Keratinocyte (primary cell): ENCODE data around the gene COMMD4. TPM values are rescaled to one million over a fixed set of nuclear protein-coding genes. Genes with fewer than 3 reads are reported as not detected.

Experiments used
- DNase-seq: peaks from one replicate; pipeline ENCODE4 v3.0.0-alpha.2; 2011; ENCODE audit warnings: low read depth, missing footprints, low spot score
- FAIRE-seq: peaks from 2 replicates; lab custom pipeline; 2011; peaks lifted over from hg19 to GRCh38; lab: Jason Lieb, UNC
- H2AFZ ChIP-seq: 2 replicates; pipeline ENCODE4 v1.6.0; 2012; ENCODE audit warnings: low read length, control low read depth, inconsistent platforms; ENCODE audit not compliant: control insufficient read depth
- H3K27ac ChIP-seq: 2 replicates; pipeline ENCODE4 v1.5.1; 2011; ENCODE audit warnings: low read length; ENCODE audit not compliant: control insufficient read depth, insufficient read depth
- H3K27me3 ChIP-seq: 3 replicates; pipeline ENCODE4 v1.6.0; 2011; ENCODE audit warnings: low read length; ENCODE audit not compliant: control insufficient read depth, insufficient read depth; ENCODE audit errors: extremely low read depth
- H3K36me3 ChIP-seq, 2 experiments: 2 replicates in 1 of 2; 3 replicates in 1 of 2; pipeline ENCODE4 v1.5.1; 2011; ENCODE audit warnings: low read length in 2 of 2, mild to moderate bottlenecking in 1 of 2; ENCODE audit not compliant: control insufficient read depth in 2 of 2, insufficient read depth in 2 of 2; ENCODE audit errors: extremely low read depth in 1 of 2
- H3K4me1 ChIP-seq: 3 replicates; pipeline ENCODE4 v1.5.1; 2011; ENCODE audit warnings: low read length; ENCODE audit not compliant: control insufficient read depth, insufficient read depth; ENCODE audit errors: extremely low read depth
- H3K4me2 ChIP-seq: 3 replicates; pipeline ENCODE4 v1.6.0; 2011; ENCODE audit warnings: low read depth, low read length; ENCODE audit not compliant: control insufficient read depth, insufficient read depth; ENCODE audit errors: extremely low read depth
- H3K4me3 ChIP-seq, 3 experiments: fragments of 200-600 bp in 1 of 3; sonication (generic) in 1 of 3; 2 replicates in 2 of 3; 3 replicates in 1 of 3; pipeline ENCODE4 v1.5.1; 2011 to 2016; ENCODE audit warnings: low read length in 3 of 3, mild to moderate bottlenecking in 3 of 3, control low read depth in 2 of 3, inconsistent platforms in 1 of 3, low read depth in 1 of 3, mixed read lengths in 1 of 3, mixed run types in 1 of 3, moderate library complexity in 1 of 3; ENCODE audit not compliant: control insufficient read depth in 2 of 3, insufficient read depth in 2 of 3; ENCODE audit errors: extremely low read depth in 1 of 3
- H3K79me2 ChIP-seq: 2 replicates; pipeline ENCODE4 v1.6.0; 2012; ENCODE audit warnings: low read length; ENCODE audit not compliant: control insufficient read depth, insufficient read depth
- H3K9ac ChIP-seq: 3 replicates; pipeline ENCODE4 v1.6.0; 2011; ENCODE audit warnings: low read length; ENCODE audit not compliant: control insufficient read depth, insufficient read depth; ENCODE audit errors: extremely low read depth
- H3K9me1 ChIP-seq: 3 replicates; pipeline ENCODE4 v1.6.0; 2011; ENCODE audit warnings: low read length; ENCODE audit not compliant: control insufficient read depth, insufficient read depth; ENCODE audit errors: extremely low read depth
- H3K9me3 ChIP-seq: 2 replicates; pipeline ENCODE4 v1.5.1; 2012; ENCODE audit warnings: low read depth, low read length; ENCODE audit not compliant: control insufficient read depth
- H4K20me1 ChIP-seq: 3 replicates; pipeline ENCODE4 v1.6.0; 2011; ENCODE audit warnings: low read length; ENCODE audit not compliant: control insufficient read depth, insufficient read depth; ENCODE audit errors: extremely low read depth
- EZH2 ChIP-seq: IDR thresholded peaks from one replicate; pipeline ENCODE4 v1.6.1; 2012; ENCODE audit warnings: inconsistent platforms, mild to moderate bottlenecking, low read length, moderate library complexity
- dilution Hi-C: fragments of 300-500 bp; cut with MboI; formaldehyde crosslinking; loops from one replicate; pipeline ENCODE4 v1.7.0; 2020; ENCODE audit warnings: low sequenced_read_pairs; ENCODE audit not compliant: extremely low pct_ligation_motif_present
- polyA plus RNA-seq, 5 experiments: library from polyadenylated mRNA; depleted of rRNA in 3 of 5; stranded (reverse) in 3 of 5; stranded (forward) in 1 of 5; unstranded in 1 of 5; fragments of >200 nt; gene quantifications; 1 replicate in 1 of 5; 2 replicates in 3 of 5; 3 replicates in 1 of 5; pipeline versions ENCODE4 v1.2.1 to v1.2.3, GENCODE V29; 2011 to 2012; ENCODE audit warnings: missing spikeins in 2 of 5, low read depth in 1 of 5, low replicate concordance in 1 of 5
- TF ChIP-seq, protein P1 (sequence below), 3 experiments: IDR thresholded peaks in 1 of 3; conservative IDR thresholded peaks in 1 of 3; optimal IDR thresholded peaks in 1 of 3; 2 replicates in 2 of 3; 3 replicates in 1 of 3; pipeline versions ENCODE3 to v1.5.1; 2011; ENCODE audit warnings: low read length in 3 of 3, mild to moderate bottlenecking in 3 of 3, moderate library complexity in 2 of 3, control low read depth in 1 of 3, inconsistent platforms in 1 of 3; ENCODE audit not compliant: insufficient read depth in 2 of 3; ENCODE audit errors: extremely low read depth in 1 of 3

Gene COMMD4
- polyA plus RNA-seq, 1 donor (not counting 4 experiments of a cell fraction or from before 2014, with no cell fraction given): 48.2 TPM

DNA sequence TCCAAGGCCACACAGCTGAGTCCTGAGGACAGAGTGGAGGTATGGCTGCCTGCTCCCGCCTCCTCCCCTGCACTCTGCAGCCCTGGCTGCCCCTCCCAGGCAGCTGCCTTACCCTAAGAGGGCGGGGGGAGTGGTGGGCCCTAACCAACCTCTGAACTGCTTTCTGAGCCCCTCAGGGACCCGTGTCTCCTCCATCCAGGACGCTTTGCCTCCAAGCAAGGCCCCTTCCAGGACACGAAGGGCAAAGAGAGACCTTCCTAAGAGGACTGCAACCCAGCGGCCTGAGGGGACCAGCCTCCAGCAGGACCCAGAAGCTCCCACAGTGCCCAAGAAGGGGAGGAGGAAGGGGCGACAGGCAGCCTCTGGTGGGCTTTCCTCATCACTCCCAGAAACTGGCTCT is 18.6 kb downstream of the COMMD4 start:
- no peak for DNase-seq
- Histone ChIP-seq H3K27me3 (no peaks in the 10 kb centered on the region), H3K4me2 (no peak overlapping the region), H3K9me1 (no peaks in the 10 kb centered on the region), H3K9me3 (no peaks in the 10 kb centered on the region), H3K27ac (no peak overlapping the region), H3K36me3 (peaks cover 10 to 29% of the 10 kb centered on the region in 2 experiments), H3K79me2 (no peaks in the 10 kb centered on the region), H3K4me3 (no peak overlapping the region), H4K20me1 (no peaks in the 10 kb centered on the region), H3K9ac (no peak overlapping the region), H3K4me1 (no peaks in the 10 kb centered on the region), H2AFZ (no peak overlapping the region)
- dilution Hi-C loops: no loop called here
- FAIRE-seq: no peak
- no peak for TF ChIP-seq EZH2
- TF ChIP-seq, protein P1, sequence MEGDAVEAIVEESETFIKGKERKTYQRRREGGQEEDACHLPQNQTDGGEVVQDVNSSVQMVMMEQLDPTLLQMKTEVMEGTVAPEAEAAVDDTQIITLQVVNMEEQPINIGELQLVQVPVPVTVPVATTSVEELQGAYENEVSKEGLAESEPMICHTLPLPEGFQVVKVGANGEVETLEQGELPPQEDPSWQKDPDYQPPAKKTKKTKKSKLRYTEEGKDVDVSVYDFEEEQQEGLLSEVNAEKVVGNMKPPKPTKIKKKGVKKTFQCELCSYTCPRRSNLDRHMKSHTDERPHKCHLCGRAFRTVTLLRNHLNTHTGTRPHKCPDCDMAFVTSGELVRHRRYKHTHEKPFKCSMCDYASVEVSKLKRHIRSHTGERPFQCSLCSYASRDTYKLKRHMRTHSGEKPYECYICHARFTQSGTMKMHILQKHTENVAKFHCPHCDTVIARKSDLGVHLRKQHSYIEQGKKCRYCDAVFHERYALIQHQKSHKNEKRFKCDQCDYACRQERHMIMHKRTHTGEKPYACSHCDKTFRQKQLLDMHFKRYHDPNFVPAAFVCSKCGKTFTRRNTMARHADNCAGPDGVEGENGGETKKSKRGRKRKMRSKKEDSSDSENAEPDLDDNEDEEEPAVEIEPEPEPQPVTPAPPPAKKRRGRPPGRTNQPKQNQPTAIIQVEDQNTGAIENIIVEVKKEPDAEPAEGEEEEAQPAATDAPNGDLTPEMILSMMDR (optimal IDR thresholded peaks at IDR 0.05 in 1 of 3, IDR thresholded peaks at IDR 0.05 in 1 of 3, conservative IDR thresholded peaks at IDR 0.05 in 1 of 3; ENCODE audit: extremely low read depth in 1 of 3, insufficient read depth in 2 of 3, low read length in 3 of 3): no peak

DNA sequence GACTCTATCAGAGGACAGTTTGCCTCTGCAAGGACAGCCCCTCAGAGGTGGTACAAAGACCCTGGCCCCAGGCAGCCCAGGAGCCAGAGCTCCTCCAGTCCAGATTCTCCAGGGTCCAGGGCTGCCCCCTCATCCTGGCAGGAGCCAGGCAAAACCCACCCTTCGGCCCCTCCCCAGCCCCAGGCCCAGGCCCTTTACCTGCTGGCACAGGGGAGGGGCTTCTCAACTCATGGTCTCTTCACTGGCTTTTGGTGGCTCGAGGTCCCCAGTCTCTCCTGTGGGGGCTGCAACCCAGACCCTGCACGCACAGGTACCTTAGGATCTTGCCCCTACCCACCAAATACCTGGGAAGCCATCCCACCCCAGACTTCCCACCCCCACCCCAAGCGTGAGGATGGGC is 19.5 kb downstream of the COMMD4 start:
- Histone ChIP-seq H3K9ac (no peak overlapping the region), H3K9me3 (no peaks in the 10 kb centered on the region), H3K4me1 (no peaks in the 10 kb centered on the region), H3K4me3 (no peak overlapping the region), H3K79me2 (no peaks in the 10 kb centered on the region), H4K20me1 (no peaks in the 10 kb centered on the region), H3K27me3 (no peaks in the 10 kb centered on the region), H3K9me1 (no peaks in the 10 kb centered on the region), H3K36me3 (peaks cover 13 to 33% of the 10 kb centered on the region in 2 experiments), H2AFZ (no peak overlapping the region), H3K27ac (no peak overlapping the region), H3K4me2 (no peak overlapping the region)
- FAIRE-seq: no peak
- dilution Hi-C loops: no loop called here
- no peak for DNase-seq
- TF ChIP-seq, protein P1 (optimal IDR thresholded peaks at IDR 0.05 in 1 of 3, IDR thresholded peaks at IDR 0.05 in 1 of 3, conservative IDR thresholded peaks at IDR 0.05 in 1 of 3; ENCODE audit: extremely low read depth in 1 of 3, insufficient read depth in 2 of 3, low read length in 3 of 3): no peak
- TF ChIP-seq EZH2: no peak
